Measurements from ENCODE around the gene KCNIP3.
"Not testable (repeated sequence)": the region's sequence is repeated elsewhere in the genome, so short reads cannot be mapped to it uniquely, and the experiment has no call there.

KCNIP3 gene

DNA sequence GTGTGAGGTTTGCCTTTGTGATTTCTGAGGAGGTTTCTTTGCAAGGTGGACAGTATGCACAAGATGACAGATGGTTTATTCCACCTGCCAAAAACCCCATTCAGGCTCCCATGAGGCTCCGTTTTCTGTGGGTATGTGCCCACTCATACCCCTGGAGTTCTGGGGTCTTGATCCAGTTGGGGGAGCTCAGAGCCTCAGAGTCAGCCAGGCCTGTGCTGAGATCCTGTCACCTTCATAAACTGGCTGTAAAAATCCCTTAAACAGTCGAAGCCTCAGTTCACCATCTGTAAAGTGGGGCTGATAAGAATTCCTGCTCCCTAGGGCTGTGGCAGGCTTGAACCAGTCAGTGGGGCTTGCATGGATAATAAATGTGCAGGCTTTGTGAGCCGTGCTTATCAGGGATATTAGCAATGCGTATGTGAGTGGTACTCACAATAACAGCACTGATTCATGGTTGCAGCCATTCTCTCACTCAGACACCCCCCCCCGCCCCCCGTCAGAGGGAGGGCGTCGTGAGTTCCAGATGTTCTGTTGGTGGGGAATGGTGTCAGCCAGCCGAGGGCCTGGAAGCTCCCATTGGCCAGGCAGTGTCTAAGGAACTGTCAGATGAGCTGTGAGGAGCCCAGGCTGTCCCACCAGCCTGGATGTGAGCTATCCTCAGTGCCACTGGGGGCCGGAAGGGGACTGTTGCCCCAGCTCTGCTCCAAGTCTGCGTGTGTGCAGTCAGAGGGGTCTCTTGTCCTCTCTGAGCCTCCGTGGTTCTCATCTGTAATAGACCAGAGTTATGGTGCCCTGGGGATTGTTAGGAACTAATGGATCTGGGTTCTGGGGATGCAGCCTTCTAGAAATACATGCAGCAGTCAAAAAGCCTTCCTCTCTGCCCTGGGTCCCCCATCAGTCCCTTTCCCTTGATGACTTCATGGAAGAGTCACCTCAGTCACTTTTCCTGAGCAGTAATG, 51.7 kb downstream of the KCNIP3 start:
- DNase-seq (ENCODE audit: low read depth in 2 of 2), result no peak

DNA sequence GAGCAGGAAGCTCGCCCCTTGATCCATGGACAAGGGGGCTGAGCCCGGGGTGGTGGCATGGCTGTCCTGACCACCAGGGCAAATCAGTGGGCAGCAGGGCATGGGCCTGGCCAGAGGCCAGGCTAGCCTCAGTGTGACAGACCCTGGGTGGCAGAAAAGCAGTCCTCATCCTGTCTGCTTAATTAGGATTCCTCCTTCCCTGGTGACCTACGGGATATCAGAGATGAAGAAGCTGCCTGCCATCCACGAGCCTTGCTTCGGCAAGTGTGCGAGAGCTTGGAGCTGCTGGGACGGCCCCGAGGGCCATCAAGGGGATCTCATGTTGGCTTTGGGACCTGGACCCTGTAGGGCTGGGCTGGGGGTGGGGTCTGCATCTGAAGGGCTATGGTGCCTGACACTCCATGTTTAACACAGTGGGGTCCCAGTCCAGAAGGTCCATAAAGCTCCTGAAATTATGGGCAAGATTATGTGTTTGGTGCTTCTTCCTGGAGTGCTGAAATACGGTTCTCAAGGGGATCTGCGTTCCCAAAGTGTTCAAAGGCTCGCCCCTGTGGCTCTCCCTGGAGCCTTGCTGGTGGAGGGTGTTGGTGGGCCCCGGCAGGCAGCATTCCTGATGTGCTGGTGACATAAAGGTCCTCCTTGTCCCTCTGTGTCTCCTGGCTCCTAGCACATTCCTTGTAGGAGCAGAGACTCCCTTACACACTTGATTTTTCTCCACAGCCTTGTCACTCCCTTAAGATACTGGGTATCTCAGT, 52.6 kb downstream of the KCNIP3 start:
- no peak for DNase-seq (ENCODE audit: low read depth in 2 of 2)

DNA sequence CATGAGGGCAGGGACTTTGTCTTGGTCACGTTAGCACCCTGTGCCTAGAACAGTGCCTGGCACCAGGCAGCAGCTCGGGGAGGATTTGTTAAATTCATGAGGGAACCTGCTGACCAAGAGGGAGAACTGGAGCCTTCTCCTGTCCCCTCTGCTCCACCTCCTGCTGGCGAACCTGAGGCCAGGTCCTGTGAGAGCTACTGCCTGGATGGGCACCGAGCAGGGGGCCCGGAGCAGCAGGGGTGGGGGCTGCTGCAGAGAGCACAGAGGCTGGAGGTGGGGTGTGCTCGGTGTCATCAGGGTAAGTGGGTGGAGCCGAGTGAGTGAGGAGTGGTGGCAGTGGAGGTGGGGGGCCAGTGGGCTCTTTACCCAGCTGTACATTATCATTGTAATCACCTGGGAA, 53.2 kb downstream of the KCNIP3 start:
- no peak for DNase-seq (ENCODE audit: low read depth in 2 of 2)

DNA sequence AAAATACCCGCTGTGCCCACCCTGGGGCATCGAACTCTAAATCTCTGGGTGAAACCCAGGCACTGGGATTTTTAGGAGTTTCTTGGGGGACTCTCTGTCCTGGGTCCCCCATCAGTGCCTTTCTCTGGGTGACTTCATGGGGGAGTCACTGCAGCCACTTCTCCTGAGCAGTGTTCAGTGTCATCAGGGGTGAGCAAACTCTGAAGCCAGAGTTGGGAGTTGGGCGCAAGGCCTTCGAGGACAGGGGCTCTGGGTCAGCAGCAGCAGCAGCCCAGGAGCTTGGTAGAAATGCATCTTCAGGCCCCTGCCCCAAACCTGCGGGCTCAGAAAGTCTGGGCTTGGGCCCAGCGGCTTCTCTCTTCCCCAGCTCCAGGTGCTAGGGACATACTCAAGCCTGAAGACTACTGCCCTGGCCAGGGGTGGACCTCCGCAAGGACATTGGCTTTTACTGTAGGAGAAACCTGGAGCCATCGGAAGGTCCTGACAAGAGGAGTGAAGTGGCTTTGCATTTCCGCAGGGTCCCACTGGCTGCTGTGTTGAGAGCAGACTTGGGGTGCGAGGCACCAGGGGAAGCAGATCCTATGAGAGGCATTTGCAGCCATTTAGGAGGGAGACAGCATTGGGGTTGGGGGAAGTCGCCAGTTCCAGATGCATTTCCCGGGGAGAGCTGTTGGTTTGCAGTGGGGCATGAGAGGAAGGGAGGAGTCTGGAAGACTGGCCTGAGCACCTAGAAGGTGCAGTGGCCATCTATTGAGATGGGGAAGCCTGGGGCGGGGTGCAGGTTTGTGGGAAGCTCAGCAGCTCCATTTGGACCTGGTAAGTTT, 53.8 kb downstream of the KCNIP3 start:
- DNase-seq (ENCODE audit: low read depth in 2 of 2), result no peak

DNA sequence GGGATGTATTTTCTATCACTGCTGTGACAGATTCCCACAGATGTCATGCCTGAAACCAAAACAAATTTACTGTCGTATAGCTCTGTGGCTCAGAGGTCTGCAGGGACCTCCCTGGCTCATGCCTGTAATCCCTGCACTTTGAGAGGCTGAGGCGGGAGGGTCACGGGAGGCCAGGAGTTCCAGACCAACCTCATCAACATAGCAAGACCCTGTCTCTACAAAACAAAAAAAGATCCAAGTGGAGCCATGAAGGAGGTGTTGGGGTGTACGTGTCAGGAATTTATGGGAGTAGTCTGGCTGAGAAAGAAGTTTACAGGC, 54.4 kb downstream of the KCNIP3 start:
- no peak for DNase-seq (ENCODE audit: low read depth in 2 of 2)

DNA sequence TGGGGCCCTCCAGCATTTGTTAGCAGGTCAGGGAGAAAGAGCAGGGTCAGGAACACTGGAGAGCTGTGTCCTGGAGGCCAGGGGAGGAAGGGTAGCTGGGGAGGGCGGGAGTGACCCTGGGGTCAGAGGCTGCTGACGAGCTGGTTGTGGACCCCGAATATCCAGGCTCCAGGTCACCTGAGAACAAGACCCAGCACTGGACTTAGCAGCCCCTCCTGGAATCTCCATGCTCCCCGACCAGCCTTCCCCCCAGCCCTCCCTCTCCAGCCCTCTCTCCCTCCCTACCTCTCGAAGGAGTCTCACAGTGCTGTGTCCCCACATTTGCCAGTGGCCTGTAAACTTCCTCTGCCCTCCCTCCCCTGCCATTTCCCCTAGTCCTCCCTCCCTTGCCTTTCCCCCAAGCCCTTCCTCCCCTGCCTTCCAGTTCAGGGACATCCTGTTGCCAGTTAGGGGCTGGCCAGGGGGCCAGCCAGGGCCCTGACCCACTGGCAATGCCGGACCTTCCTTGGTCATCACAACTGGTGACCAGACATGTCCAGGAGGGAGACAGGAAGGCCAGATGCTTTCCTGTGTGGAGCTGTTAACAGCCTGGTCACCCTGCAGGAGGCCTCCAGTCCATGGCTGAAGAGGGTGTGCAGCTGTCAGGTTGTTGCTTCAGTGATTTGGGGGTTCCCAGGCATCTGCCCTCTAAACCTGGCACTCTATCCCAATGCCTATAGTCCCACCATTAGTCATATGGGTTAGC, 55.3 kb downstream of the KCNIP3 start:
- no peak for DNase-seq (ENCODE audit: low read depth in 2 of 2)

DNA sequence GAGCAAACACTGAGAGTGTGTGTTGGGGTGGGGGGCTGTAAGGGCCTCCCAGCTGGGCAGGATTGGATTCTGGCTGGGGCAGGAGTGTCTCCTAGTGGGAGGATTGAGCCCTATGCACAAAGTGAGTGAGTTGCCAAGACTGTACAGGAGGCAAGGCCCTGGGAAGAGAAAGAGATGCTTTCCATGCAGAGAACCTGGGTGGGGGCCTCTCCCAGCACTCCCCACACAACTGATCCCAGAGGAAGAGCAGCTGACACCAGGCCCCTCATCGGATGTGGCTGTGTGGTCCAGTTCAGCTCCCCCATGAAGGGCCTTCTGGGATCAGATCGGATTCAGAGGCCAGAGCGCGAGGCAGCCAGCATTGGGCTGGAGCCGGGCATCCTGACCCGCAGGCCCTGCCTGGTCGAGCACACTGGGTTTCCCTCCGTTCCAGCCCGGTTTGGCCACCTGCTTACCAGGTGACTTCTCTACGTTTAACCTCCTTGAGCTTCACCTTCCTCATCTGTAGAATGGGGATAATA, 56.0 kb downstream of the KCNIP3 start:
- DNase-seq (ENCODE audit: low read depth in 2 of 2), result no peak

DNA sequence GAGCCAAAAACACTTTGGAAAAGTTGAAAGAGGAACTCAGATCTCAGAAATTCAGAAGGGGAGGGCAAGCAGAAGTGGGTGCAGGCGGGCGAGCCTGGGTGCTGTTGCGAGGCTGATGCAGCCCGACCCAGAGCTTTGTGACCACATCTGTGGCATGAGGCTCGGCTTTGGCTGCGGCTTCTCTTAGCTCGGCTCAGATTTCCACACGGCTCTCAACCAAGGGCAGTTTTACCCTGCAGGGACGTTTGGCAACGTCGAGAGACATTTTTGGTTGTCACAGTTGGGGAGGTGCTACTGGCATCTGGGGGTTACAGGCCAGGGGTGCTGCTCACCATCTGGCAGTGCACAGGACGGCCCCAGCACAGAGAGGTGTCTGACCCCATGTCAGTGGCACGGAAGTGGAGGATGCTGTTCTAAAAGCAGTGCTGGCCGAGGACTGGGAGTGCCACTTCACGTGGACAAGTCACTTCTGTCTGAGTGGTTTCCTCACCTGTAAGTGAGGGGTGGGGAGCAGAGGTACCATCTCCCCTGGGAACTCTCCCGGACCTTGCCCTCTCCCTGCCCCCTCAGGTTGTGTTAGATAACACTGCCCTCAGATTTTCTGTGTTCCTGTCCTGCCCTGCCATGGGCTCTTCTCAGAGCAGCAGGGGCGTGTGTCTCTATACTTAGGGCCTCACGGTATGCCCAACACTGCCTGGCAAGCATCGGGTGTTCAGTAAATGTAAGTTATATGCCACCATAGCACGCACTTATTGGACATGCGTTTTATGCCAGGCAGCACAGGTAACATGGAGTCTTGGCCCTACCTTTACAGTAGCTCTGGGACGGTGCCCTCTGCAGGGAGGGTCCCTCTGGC, 56.7 kb downstream of the KCNIP3 start:
- DNase-seq (ENCODE audit: low read depth in 2 of 2), result no peak

DNA sequence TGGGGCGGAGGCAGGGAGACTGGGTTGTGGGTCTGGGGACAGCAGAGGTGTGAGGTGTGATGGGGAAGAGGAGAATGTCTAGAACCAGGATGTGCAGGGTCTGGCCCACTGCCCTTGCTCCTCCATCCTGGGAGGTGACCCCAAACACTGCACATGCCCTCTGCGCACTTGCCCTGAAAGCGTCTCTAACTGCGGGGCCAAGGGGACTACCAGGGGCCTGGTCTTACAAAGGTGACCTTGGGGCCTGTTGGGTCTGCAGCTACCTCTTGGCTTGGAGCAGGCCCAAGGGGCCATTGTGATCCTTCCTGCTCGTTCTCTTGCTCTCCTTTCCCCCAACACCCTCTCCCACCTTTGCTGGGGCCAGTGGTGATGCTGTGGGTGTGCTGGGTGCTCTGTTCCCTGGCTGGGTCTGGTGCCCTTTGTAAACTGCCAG, 57.3 kb downstream of the KCNIP3 start:
- no peak for DNase-seq (ENCODE audit: low read depth in 2 of 2)

DNA sequence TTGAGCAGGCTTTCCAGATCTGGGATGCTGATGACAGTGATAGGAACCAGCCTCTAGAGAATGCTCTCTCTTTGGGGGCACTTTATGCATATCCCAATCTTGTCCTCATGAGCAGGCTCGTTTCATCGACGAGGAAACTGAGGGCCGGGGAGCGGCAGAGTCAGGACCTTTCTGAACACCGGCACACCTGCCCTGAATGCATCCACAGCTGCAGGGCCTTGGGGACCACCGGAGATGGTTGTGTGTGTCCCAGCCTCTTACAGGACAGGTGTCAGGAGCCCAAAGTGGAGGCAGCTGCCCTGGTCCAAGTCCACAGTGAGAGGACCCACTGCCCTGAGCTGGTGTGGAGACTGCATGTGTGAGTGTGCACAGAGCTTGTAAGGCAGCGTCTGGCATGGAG, 57.8 kb downstream of the KCNIP3 start:
- no peak for DNase-seq (ENCODE audit: low read depth in 2 of 2)

DNA sequence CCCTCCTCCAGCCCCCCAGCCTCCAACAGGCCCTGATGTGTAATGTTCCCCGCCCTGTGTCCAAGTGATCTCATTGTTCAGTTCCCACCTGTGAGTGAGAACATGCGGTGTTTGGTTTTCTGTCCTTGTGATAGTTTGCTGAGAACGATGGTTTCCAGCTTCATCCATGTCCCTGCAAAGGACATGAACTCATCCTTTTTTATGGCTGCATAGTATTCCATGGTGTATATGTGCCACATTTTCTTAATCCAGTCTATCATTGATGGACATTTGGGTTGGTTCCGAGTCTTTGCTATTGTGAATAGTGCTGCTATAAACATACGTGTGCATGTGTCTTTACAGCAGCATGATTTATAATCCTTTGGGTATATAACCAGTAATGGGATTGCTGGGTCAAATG, 58.3 kb downstream of the KCNIP3 start:
- not testable (repeated sequence) for DNase-seq (ENCODE audit: low read depth in 2 of 2)

DNA sequence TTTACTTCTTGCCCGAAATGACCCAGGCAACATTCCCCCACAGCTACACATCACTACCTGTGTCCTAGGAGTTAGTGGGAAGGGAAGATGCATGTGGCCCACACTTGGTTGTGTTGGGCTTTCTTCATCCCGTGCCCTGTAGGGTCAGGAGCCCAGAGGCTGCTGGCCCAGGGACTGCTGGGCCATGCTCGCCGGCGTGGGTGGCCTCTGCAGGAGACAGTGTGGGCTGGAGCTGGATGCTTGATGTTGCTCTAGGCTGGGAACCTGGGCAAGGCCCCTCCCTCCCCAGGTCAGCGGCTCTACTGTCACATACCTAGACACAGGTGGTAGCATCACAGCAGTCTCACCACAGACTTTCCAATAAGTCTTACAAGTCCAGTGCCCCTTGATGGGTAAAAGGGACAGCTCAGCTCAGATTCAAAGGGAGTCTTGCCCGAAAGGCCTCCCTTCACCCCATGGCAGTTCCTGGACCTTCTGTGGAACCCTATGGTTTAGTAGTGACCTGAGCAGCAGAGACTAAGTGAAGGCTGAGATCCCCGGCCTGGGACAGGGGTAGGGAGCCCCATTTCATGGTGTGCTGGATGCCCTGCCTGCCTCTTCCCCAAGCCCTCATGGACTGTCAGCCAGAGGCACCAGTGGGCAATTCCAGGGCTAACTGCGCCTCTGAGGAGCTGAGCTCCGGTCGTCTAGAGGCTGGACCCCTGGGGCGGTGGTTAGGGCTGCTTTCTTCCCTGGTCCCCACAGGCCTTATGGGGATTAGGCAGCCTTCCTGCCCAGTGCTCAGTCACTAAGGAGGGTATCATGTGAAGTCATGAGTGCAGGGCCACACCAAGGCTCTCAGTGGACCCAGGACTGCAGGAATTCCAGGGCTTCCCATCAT, 59.9 kb downstream of the KCNIP3 start:
- no peak for DNase-seq (ENCODE audit: low read depth in 2 of 2)

DNA sequence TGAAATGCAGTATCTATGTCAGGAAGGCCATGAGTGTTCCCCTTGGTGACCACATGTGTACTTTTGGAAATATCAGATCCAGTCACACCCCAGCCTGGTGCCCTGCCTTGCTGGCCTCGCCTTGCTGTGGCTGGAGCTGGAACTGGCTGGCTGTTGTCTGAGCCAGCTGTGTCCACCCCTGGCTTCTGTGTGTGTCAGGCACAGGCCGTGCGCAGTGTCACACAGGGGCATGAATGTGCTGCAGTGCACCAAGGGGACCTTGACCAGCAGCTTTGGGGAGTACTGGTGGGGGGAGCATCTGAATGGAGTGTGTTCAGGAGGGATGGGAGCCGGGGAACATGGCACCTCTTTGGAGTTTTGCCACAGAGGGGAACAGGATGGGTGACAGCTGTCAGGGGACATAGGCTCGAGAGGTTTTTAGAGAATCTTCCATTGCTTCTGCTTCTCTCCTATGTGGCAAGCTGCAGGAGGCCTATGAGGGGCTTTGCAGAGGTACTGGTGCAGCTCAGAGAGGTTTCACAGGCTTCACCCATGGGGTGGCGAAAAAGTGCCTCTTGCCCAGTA, 60.7 kb downstream of the KCNIP3 start:
- no peak for DNase-seq (ENCODE audit: low read depth in 2 of 2)

DNA sequence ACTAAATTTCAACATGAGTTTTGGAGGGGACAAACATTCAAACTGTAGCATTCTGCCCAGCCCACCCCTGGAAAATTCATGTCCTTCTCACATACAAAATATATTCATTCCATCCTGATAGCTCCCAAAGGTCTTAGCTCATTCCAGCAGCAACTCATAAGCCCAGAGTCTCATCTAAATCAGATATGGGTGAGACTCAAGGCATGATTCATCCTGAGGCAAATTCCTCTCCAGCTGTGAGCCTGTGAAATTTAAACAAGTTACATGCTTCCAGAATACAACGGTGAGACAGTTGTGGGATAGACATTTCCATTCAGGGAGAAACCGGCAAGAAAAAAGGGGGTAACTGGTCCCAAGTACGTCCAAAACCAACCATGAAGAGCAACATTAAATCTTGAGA, 61.9 kb downstream of the KCNIP3 start:
- no peak for DNase-seq (ENCODE audit: low read depth in 2 of 2)

DNA sequence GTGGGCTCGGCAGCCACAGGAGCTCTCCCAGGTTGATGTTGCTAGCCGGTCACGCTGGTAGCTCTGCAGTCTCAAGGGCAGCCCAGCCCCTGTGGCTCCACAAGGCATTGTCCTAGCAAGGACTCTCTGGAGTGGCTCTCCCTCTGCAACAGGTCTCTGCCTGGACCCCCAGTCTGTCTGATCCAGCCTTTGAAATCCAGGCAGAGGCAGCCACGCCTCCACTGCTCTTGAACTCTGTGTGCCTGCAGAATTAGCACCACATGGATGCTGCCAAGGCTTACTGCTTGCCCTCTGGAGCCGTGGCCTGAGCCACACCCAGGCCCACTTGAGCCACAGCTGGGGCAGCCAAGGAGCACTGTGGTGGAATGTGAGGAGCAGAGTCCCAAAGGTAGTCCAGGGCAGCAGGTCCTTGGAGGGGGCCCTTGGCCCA, 62.4 kb downstream of the KCNIP3 start:
- DNase-seq (ENCODE audit: low read depth in 2 of 2), result no peak

DNA sequence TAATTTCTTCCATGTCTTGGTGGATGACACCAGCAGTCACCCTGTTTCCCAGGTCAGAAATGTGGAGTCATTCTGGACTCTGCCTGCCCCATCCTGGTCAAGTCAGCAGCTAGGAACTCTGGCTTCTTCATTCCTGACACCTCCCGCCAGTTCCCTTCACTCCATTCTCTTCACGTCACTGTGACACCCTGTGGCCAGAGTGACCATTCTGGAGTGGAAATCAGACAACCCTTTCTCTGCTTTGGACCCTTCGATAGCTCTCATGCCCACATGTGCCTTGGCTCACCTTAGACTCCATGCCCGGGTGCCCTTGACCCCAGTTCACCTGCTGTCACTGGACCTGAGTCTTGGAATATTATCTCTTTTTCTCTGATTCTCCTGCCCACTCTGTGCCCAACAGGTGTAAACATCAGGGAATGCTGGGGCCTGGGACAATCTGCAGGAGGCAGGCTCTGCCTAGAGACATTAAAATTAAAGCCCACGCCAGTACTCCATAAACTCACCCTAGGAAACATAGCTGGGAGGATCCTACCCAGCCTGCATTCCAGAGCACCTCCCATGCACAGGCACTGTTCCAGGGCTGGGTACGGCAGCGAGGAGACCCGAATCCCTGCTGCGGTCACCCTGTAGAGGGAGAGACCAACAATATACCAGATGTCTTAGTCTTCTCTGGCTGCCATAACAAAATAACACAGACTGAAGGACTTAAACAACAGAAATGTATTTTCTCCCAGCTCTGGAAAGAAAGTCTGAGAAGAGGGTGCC, 64.3 kb downstream of the KCNIP3 start:
- no peak for DNase-seq (ENCODE audit: low read depth in 2 of 2)

DNA sequence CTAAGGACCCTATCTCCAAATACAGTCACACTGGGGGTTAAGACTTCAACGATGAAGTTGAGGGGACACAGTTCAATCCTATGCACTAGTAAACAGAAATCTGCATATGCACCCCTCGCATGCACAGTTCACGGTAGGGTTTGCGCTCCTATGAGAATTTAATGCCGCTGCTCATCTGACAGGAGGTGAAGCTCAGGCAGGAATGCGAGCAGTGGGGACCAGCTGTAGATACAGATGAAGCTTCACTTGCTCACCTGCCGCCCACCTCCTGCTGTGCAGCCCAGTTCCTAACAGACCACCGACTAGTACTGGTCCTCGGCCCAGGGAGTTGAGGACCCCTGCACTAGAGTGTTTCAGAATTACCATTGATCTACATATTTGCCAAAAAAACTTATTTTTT, 65.3 kb downstream of the KCNIP3 start:
- DNase-seq (ENCODE audit: low read depth in 2 of 2), result no peak

DNA sequence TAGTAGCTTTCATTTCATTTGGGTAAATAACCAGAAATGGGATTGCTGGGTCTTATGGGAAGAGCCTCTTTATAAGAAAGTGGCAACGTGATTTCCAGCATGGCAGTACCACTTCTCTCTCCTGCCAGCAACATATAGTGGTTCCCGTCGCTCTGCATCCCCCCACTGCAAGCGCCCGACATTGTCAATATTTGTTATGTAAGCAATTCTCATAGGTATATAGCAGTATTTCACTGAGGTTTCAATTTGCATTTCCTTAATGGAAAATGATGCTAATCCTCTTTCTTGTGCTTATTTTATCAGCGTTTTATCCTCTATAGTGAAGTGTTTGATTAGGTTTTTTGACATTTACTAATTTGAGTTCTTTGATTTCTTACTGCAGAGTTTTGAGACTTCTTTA, 69.4 kb downstream of the KCNIP3 start:
- DNase-seq (ENCODE audit: low read depth in 2 of 2), result no peak

Data from activated CD8-positive, alpha-beta memory T cell treated with anti-CD3 and anti-CD28 coated beads for 4 hours (primary cell).